ENCODE measurements around the gene PGLYRP4.

PGLYRP4 gene, protein sequence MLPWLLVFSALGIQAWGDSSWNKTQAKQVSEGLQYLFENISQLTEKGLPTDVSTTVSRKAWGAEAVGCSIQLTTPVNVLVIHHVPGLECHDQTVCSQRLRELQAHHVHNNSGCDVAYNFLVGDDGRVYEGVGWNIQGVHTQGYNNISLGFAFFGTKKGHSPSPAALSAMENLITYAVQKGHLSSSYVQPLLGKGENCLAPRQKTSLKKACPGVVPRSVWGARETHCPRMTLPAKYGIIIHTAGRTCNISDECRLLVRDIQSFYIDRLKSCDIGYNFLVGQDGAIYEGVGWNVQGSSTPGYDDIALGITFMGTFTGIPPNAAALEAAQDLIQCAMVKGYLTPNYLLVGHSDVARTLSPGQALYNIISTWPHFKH

GRCh38 chr1:153348511-153349362 is at the start of gene PGLYRP4:
TSS of gene PGLYRP4 (minus strand) at chr1:153348841. CDS start at chr1:153347932, 909 bp downstream.
- no peak for DNase-seq (ENCODE audit: low spot score)

- no peak for DNase-seq (ENCODE audit: low spot score)
These were observed 49.4 kb upstream of the PGLYRP4 start for GRCh38 chr1:153397924-153398651.

DNA sequence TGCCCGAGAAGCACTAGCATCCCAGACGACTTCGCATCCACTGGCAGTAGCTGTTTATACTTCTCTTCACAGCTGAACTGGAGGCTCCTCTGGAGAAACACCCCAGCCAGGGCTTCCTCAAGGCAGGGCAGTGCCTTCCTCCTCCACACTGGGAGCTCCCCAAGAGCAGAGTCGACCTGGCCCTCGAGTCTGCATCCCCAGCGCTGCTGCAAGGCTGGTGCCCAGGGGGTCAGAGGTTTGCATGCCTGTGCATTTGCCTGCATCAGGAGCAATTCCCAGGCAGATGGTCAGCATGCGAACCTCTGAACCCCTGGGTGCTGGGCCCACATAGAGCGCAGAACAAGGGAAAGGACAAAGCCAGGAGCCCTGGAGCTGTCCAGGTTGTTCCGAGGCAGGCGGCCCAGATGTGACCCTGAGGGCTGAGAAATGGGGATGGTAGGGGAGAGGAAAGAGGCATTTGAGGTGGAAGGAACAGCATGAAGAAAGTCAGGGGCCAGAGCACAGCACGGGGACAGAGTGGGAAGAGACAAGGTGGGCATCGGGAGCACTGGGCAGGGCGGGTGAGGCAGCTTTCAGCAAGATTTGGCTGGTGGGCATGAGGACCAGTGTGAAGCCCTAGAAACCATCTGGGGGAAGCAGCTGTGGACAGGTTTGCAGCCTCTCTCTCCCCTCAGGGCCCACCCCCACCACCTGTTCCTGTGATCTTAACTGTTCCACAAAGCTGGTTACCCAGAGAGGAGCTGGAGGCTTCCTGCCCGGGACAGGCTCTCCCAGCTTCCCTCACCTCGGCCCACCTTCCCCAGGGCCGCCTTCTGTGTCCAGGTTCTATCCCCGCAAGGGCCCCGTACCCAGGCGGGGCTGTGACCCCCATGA is 48.6 kb upstream of the PGLYRP4 start:
- no peak for DNase-seq (ENCODE audit: low spot score)

DNA sequence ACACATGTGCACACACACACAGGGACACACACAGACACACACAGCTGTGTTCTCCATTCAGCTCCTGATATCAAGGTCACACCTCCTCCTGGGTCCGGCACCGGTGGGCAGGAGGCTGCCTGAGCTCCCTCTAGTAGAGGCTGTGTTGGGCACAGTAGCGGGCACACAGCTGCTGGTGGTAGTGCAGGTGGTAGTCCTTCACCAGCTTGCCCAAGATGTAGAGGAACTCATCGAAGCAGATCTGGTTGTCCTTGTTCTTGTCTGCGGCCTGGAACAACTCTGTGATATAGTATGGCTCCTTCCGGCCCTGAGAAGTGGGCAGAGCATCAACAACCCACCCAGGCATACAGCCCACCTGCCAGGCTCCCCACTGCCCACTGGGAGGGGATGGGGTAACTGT is 47.8 kb upstream of the PGLYRP4 start:
- no peak for DNase-seq (ENCODE audit: low spot score)

- DNase-seq (ENCODE audit: low spot score) = no peak
These were observed 47.1 kb upstream of the PGLYRP4 start for GRCh38 chr1:153395776-153396175.

GRCh38 chr1:153395136-153395685 is 46.6 kb upstream of the PGLYRP4 start:
- DNase-seq (ENCODE audit: low spot score) = no peak

DNA sequence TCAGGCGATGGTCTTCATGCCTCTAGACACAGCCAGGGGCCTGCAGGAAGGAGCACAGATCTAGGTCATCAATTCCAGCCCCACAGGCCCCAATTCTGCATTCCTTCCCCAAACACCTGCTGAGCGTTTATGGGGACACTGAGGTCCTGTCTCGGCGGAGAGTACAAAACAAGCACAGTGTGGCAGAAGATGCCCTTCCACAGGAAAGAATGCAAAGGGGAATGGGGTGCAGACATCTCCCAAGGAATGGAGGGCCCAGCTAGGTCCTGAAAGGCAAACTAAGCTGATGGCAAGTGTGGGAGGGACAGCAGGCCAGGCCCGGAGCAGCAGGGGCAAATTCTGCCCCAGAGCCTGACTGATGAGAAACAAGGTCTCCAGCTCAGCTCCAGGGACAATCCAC is 45.8 kb upstream of the PGLYRP4 start:
- DNase-seq (ENCODE audit: low spot score) = no peak

GRCh38 chr1:153393926-153394325 is 45.3 kb upstream of the PGLYRP4 start:
- no peak for DNase-seq (ENCODE audit: low spot score)

GRCh38 chr1:153392822-153393221 is 44.2 kb upstream of the PGLYRP4 start:
- DNase-seq (ENCODE audit: low spot score) = no peak

GRCh38 chr1:153392258-153392657 is 43.6 kb upstream of the PGLYRP4 start:
- DNase-seq (ENCODE audit: low spot score) = no peak

- no peak for DNase-seq (ENCODE audit: low spot score)
These were observed 42.5 kb upstream of the PGLYRP4 start, which contains the start of gene S100A8 for GRCh38 chr1:153390938-153391710. TSS of gene S100A8 (minus strand) at chr1:153391073. CDS start at chr1:153390535, 538 bp downstream.

DNA sequence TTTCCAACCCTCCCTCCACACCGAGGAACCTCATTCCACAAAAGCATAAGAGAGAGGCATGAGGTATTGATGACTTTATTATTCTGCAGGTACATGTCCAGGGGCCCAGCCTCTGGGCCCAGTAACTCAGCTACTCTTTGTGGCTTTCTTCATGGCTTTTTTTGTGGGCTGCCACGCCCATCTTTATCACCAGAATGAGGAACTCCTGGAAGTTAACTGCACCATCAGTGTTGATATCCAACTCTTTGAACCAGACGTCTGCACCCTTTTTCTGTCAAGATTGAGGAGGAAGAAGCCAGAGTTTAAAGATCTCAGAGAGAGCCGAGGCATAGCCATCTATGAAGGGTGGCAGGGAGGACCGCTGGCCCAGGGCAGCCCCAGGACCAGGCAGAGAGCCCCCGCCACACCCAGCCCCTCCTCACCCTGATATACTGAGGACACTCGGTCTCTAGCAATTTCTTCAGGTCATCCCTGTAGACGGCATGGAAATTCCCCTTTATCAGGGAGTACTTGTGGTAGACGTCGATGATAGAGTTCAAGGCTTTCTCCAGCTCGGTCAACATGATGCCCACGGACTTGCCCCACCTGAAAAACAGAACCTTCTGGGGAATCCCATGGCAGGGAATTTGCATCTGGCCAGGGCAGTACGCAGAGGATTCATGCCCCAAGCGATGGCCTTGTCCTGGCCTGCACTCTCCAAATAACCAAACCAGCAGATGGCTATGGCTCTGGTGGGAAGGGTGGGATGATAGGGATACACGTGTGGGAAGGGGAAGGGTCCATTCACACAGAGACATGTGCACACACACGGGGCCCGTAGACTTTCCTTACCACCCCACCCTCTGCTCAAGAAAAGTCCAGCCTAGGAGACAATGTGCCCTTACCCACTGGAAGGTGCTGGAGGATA is 41.6 kb upstream of the PGLYRP4 start:
- DNase-seq (ENCODE audit: low spot score) = no peak

DNA sequence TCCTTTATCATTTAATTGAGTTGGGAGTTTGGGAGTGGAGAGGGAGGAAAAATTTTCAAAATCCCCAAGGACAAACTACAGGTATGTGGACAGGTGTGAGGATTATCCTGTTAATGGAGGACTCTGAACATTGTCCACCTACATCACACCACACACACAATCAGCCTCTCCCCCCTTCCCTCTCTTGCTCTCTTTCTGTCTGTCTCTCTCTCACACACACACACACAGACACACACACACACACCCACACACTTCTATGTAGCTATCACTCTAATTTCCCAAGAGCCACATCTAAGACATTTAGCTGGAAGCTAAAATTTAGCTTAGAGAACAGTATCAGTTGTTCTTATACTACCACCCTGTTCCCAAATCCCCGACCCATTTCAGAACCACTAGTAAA is 40.8 kb upstream of the PGLYRP4 start:
- no peak for DNase-seq (ENCODE audit: low spot score)

GRCh38 chr1:153387785-153388184 is 39.1 kb upstream of the PGLYRP4 start:
- no peak for DNase-seq (ENCODE audit: low spot score)

- no peak for DNase-seq (ENCODE audit: low spot score)
These were observed 38.4 kb upstream of the PGLYRP4 start for GRCh38 chr1:153387001-153387400.

GRCh38 chr1:153386500-153386901 is 37.9 kb upstream of the PGLYRP4 start:
- no peak for DNase-seq (ENCODE audit: low spot score)

GRCh38 chr1:153384958-153385580 is 36.4 kb upstream of the PGLYRP4 start:
- DNase-seq (ENCODE audit: low spot score) = no peak

DNA sequence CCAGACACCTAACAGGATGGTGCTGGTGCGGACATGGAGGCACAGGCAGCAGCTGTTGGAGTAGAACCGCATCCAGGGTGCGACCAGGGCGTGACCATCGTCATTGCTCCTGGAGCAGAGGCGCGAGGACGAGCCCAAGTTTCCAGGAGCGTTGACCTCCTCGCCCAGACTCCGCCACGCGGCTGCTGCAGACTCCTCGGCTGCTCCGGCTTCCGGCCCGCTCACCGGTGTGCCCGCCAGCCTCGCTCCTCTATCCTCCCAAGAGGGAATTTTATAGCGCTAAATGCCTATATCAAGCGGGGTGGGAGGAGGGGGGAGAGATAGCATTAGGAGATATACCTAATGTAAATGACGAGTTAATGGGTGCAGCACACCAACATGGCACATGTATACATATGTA is 32.1 kb upstream of the PGLYRP4 start:
- DNase-seq (ENCODE audit: low spot score) = no peak

GRCh38 chr1:153379591-153379990 is 30.9 kb upstream of the PGLYRP4 start:
- DNase-seq (ENCODE audit: low spot score) = no peak

Data from kidney capillary endothelial cell (primary cell).